Measurements from ENCODE around the gene SOX8.

DNA sequence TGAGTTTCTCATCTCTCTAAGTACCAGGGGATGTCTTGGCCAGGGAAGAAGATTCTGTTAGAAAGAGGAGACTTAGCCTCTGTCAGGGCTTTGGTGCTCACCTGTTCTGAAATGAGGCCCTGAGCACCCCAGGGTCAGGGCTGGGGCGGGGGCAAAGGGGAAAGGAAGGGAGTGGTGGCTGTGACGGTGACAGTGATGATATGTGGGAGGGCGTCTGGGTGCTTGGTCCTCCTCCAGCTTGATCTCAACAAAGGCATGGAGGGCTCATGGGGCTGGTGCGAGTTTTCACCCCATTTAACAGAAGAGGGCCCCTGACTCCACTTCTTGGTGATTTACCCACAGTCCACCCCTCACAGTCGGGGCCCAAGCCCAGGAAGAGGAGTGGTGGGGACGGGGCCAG, 15.1 kb downstream of the SOX8 start:
- TF ChIP-seq, protein P1, sequence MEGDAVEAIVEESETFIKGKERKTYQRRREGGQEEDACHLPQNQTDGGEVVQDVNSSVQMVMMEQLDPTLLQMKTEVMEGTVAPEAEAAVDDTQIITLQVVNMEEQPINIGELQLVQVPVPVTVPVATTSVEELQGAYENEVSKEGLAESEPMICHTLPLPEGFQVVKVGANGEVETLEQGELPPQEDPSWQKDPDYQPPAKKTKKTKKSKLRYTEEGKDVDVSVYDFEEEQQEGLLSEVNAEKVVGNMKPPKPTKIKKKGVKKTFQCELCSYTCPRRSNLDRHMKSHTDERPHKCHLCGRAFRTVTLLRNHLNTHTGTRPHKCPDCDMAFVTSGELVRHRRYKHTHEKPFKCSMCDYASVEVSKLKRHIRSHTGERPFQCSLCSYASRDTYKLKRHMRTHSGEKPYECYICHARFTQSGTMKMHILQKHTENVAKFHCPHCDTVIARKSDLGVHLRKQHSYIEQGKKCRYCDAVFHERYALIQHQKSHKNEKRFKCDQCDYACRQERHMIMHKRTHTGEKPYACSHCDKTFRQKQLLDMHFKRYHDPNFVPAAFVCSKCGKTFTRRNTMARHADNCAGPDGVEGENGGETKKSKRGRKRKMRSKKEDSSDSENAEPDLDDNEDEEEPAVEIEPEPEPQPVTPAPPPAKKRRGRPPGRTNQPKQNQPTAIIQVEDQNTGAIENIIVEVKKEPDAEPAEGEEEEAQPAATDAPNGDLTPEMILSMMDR (IDR thresholded peaks at IDR 0.05; ENCODE audit: low read length) = no peak
- no peak for TF ChIP-seq EZH2 (optimal IDR thresholded peaks at IDR 0.05; ENCODE audit: low read depth, low read length)
